Activated naive CD8-positive, alpha-beta T cell (primary cell): ENCODE results near the gene JAKMIP1.

Experiments
- H3K27ac Mint-ChIP-seq: one replicate; pipeline ENCODE4 v1.8.0; 2021; ENCODE audit warnings: mixed read lengths
- H3K27me3 Mint-ChIP-seq: one replicate; pipeline ENCODE4 v1.8.0; 2021; ENCODE audit warnings: mixed read lengths
- H3K36me3 Mint-ChIP-seq: one replicate; pipeline ENCODE4 v1.8.0; 2021; ENCODE audit warnings: mixed read lengths
- H3K4me1 Mint-ChIP-seq: one replicate; pipeline ENCODE4 v1.8.0; 2021; ENCODE audit warnings: low read depth, mixed read lengths
- H3K4me3 Mint-ChIP-seq: one replicate; pipeline ENCODE4 v1.8.0; 2021; ENCODE audit warnings: mild to moderate bottlenecking, mixed read lengths
- H3K9me3 Mint-ChIP-seq: one replicate; pipeline ENCODE4 v1.8.0; 2021; ENCODE audit warnings: low read depth, mixed read lengths

The JAKMIP1 gene

GRCh38 chr4:6085691-6086628 lies 114.4 kb downstream of the JAKMIP1 start:
- Mint-ChIP-seq H3K4me1 (no peaks in the 10 kb centered on the region), H3K9me3 (no peaks in the 10 kb centered on the region), H3K36me3 (no peaks in the 10 kb centered on the region), H3K27ac (no peak overlapping the region), H3K4me3 (no peak overlapping the region), H3K27me3 (no peaks in the 10 kb centered on the region)

GRCh38 chr4:6085028-6085690 lies 115.2 kb downstream of the JAKMIP1 start:
- no peaks in the 10 kb centered on the region for H3K4me1 Mint-ChIP-seq

GRCh38 chr4:6079965-6080364 lies 120.4 kb downstream of the JAKMIP1 start:
- Mint-ChIP-seq H3K27ac (no peak overlapping the region), H3K36me3 (no peaks in the 10 kb centered on the region), H3K4me3 (no peak overlapping the region), H3K4me1 (no peaks in the 10 kb centered on the region), H3K9me3 (no peaks in the 10 kb centered on the region), H3K27me3 (no peaks in the 10 kb centered on the region)

More at GRCh38 chr4:6085028-6085690, 115.2 kb downstream of the JAKMIP1 start:
- Mint-ChIP-seq H3K9me3 (no peaks in the 10 kb centered on the region), H3K36me3 (no peaks in the 10 kb centered on the region), H3K27ac (no peak overlapping the region), H3K4me3 (no peak overlapping the region), H3K27me3 (no peaks in the 10 kb centered on the region)

- H3K4me3 Mint-ChIP-seq = no peak overlapping the region
- H3K27me3 Mint-ChIP-seq = no peaks in the 10 kb centered on the region
- H3K27ac Mint-ChIP-seq = no peak overlapping the region
- no peaks in the 10 kb centered on the region for H3K9me3 Mint-ChIP-seq
- no peaks in the 10 kb centered on the region for H3K36me3 Mint-ChIP-seq
- no peaks in the 10 kb centered on the region for H3K4me1 Mint-ChIP-seq
These were observed 121.8 kb downstream of the JAKMIP1 start for GRCh38 chr4:6078560-6078959.

- Mint-ChIP-seq H3K4me3 (no peak overlapping the region), H3K36me3 (no peaks in the 10 kb centered on the region), H3K27ac (no peak overlapping the region)
These were observed 124.0 kb downstream of the JAKMIP1 start for GRCh38 chr4:6076391-6076790.

GRCh38 chr4:6074758-6075157 lies 125.6 kb downstream of the JAKMIP1 start:
- Mint-ChIP-seq H3K4me1 (no peaks in the 10 kb centered on the region), H3K4me3 (no peak overlapping the region), H3K9me3 (no peaks in the 10 kb centered on the region), H3K36me3 (no peaks in the 10 kb centered on the region), H3K27me3 (no peaks in the 10 kb centered on the region), H3K27ac (no peak overlapping the region)

More at GRCh38 chr4:6076391-6076790, 124.0 kb downstream of the JAKMIP1 start:
- no peaks in the 10 kb centered on the region for H3K4me1 Mint-ChIP-seq
- H3K27me3 Mint-ChIP-seq = no peaks in the 10 kb centered on the region
- no peaks in the 10 kb centered on the region for H3K9me3 Mint-ChIP-seq

GRCh38 chr4:6071959-6072720 lies 128.2 kb downstream of the JAKMIP1 start:
- Mint-ChIP-seq H3K27me3 (no peaks in the 10 kb centered on the region), H3K9me3 (no peaks in the 10 kb centered on the region), H3K36me3 (no peaks in the 10 kb centered on the region), H3K27ac (no peak overlapping the region), H3K4me3 (no peak overlapping the region), H3K4me1 (no peaks in the 10 kb centered on the region)

GRCh38 chr4:6071191-6071958 lies 129.0 kb downstream of the JAKMIP1 start:
- Mint-ChIP-seq H3K27me3 (peaks cover 3% of the 10 kb centered on the region), H3K36me3 (no peaks in the 10 kb centered on the region), H3K9me3 (no peaks in the 10 kb centered on the region), H3K4me1 (no peaks in the 10 kb centered on the region), H3K4me3 (no peak overlapping the region), H3K27ac (no peak overlapping the region)

- H3K27me3 Mint-ChIP-seq = peaks cover 3% of the 10 kb centered on the region
- H3K9me3 Mint-ChIP-seq = no peaks in the 10 kb centered on the region
- H3K4me3 Mint-ChIP-seq = no peak overlapping the region
- H3K36me3 Mint-ChIP-seq = no peaks in the 10 kb centered on the region
- no peaks in the 10 kb centered on the region for H3K4me1 Mint-ChIP-seq
- H3K27ac Mint-ChIP-seq = no peak overlapping the region
These were observed 130.3 kb downstream of the JAKMIP1 start for GRCh38 chr4:6069845-6070709.

- Mint-ChIP-seq H3K4me1 (no peaks in the 10 kb centered on the region), H3K4me3 (no peak overlapping the region), H3K36me3 (no peaks in the 10 kb centered on the region), H3K9me3 (no peaks in the 10 kb centered on the region), H3K27me3 (peaks cover 3% of the 10 kb centered on the region), H3K27ac (no peak overlapping the region)
These were observed 131.4 kb downstream of the JAKMIP1 start for GRCh38 chr4:6068986-6069385.

- Mint-ChIP-seq H3K36me3 (no peaks in the 10 kb centered on the region), H3K27ac (no peak overlapping the region), H3K9me3 (no peaks in the 10 kb centered on the region), H3K4me3 (no peak overlapping the region), H3K27me3 (peaks cover 3% of the 10 kb centered on the region), H3K4me1 (no peaks in the 10 kb centered on the region)
These were observed 134.3 kb downstream of the JAKMIP1 start for GRCh38 chr4:6065934-6066590.

- Mint-ChIP-seq H3K4me1 (no peaks in the 10 kb centered on the region), H3K27me3 (peaks cover 3% of the 10 kb centered on the region), H3K4me3 (no peak overlapping the region), H3K9me3 (peaks cover 3% of the 10 kb centered on the region), H3K36me3 (no peaks in the 10 kb centered on the region), H3K27ac (no peak overlapping the region)
These were observed 135.2 kb downstream of the JAKMIP1 start for GRCh38 chr4:6065166-6065565.

- H3K27me3 Mint-ChIP-seq = peaks cover 3% of the 10 kb centered on the region
- no peaks in the 10 kb centered on the region for H3K4me1 Mint-ChIP-seq
- H3K27ac Mint-ChIP-seq = no peak overlapping the region
- no peak overlapping the region for H3K4me3 Mint-ChIP-seq
- no peaks in the 10 kb centered on the region for H3K36me3 Mint-ChIP-seq
- peaks cover 4% of the 10 kb centered on the region for H3K9me3 Mint-ChIP-seq
These were observed 136.0 kb downstream of the JAKMIP1 start for GRCh38 chr4:6064383-6064782.
